MCF 10A (cell line): ENCODE measurements around the gene PBOV1. TPM values are rescaled to one million over a fixed set of nuclear protein-coding genes. Genes with fewer than 3 reads are reported as not detected.

Experiments used
- BruUV-seq: library from RNA; stranded (reverse); fragments of 400-500 nt; replicated peaks from 2 replicates; lab custom pipeline; 2021; lab: Mats Ljungman, UMichigan
- CTCF ChIA-PET: fragments of 300-600 bp; sonication (Branson Sonifier 250); formaldehyde crosslinking; extraction: SDS; loops from one replicate; lab custom pipeline; 2021; ENCODE audit warnings: antibody characterized with exemption, inconsistent platforms; lab: Yijun Ruan, JAX
- POLR2A ChIA-PET: fragments of 300-600, 350-650 bp; sonication (Branson Sonifier 250); formaldehyde crosslinking; extraction: SDS; loops from one replicate; lab custom pipeline; 2020; ENCODE audit warnings: antibody characterized with exemption, inconsistent platforms; lab: Yijun Ruan, JAX
- DNase-seq: peaks from one replicate; pipeline ENCODE4 v3.0.0-alpha.2; 2018; ENCODE audit not compliant: unreplicated experiment
- H3K27ac Mint-ChIP-seq: one replicate; pipeline ENCODE4 v1.8.0; 2022; ENCODE audit warnings: mild to moderate bottlenecking, low read depth, mixed read lengths; ENCODE audit not compliant: unreplicated experiment
- H3K27me3 Mint-ChIP-seq: one replicate; pipeline ENCODE4 v1.8.0; 2022; ENCODE audit warnings: mixed read lengths; ENCODE audit not compliant: insufficient read depth, unreplicated experiment
- H3K36me3 Mint-ChIP-seq: one replicate; pipeline ENCODE4 v1.8.0; 2022; ENCODE audit warnings: mild to moderate bottlenecking, moderate library complexity, mixed read lengths; ENCODE audit not compliant: insufficient read depth, unreplicated experiment
- H3K4me1 Mint-ChIP-seq: one replicate; pipeline ENCODE4 v1.8.0; 2022; ENCODE audit warnings: mixed read lengths; ENCODE audit not compliant: insufficient read depth, unreplicated experiment
- H3K4me3 Mint-ChIP-seq: one replicate; pipeline ENCODE4 v1.8.0; 2022; ENCODE audit warnings: mild to moderate bottlenecking, moderate library complexity, mixed read lengths; ENCODE audit not compliant: unreplicated experiment
- H3K9me3 Mint-ChIP-seq: one replicate; pipeline ENCODE4 v1.8.0; 2022; ENCODE audit warnings: mixed read lengths; ENCODE audit not compliant: unreplicated experiment
- CTCF ChIP-seq: fragments of 200-600 bp; IDR thresholded peaks from one replicate; pipeline ENCODE4 v1.8.0; 2022; ENCODE audit warnings: antibody characterized with exemption, mild to moderate bottlenecking; ENCODE audit not compliant: unreplicated experiment
- intact Hi-C: fragments of 100-400 bp; cut with micrococcal nuclease; formaldehyde crosslinking; loops from 2 replicates; pipeline ENCODE4 v1.14.1; 2022
- total RNA-seq: library from RNA; stranded (reverse); gene quantifications from 2 replicates; pipeline ENCODE4 v1.2.3, GENCODE V29; 2022

Gene PBOV1
- total RNA-seq, 1 experiment from 2014 or later: not detected

- no TSS peak for BruUV-seq
- POLR2A ChIA-PET: no interaction called here
- DNase-seq: no peak
- CTCF ChIA-PET: interaction anchor here (0.7 to 1.1 kb wide), 2 partner anchors 12 to 44 kb away, joined by 3 to 4 read pairs; no protein-coding TSS in a partner anchor
- H3K4me1 Mint-ChIP-seq: no peaks in the 10 kb centered on the region
- intact Hi-C loops: no loop called here
- H3K27me3 Mint-ChIP-seq: no peaks in the 10 kb centered on the region
- H3K36me3 Mint-ChIP-seq: no peaks in the 10 kb centered on the region
- no peak for TF ChIP-seq CTCF
- H3K27ac Mint-ChIP-seq: no peak overlapping the region
- H3K9me3 Mint-ChIP-seq: no peaks in the 10 kb centered on the region
- H3K4me3 Mint-ChIP-seq: no peak overlapping the region
These were observed 30.6 kb upstream of the PBOV1 start for GRCh38 chr6:138248878-138249277.

GRCh38 chr6:138248011-138248410 lies 29.7 kb upstream of the PBOV1 start:
- Mint-ChIP-seq H3K27me3 (no peaks in the 10 kb centered on the region), H3K27ac (no peak overlapping the region), H3K36me3 (no peaks in the 10 kb centered on the region), H3K4me1 (peaks cover 6% of the 10 kb centered on the region), H3K4me3 (no peak overlapping the region), H3K9me3 (no peaks in the 10 kb centered on the region)
- intact Hi-C loops: no loop called here
- no peak for DNase-seq
- BruUV-seq: no TSS peak
- POLR2A ChIA-PET: no interaction called here
- CTCF ChIA-PET: interaction anchor here (0.6 to 0.7 kb wide), 2 partner anchors 22 to 43 kb away, joined by 3 read pairs; no protein-coding TSS in a partner anchor
- TF ChIP-seq CTCF: no peak

GRCh38 chr6:138246650-138247440 lies 28.6 kb upstream of the PBOV1 start:
- Mint-ChIP-seq H3K9me3 (no peaks in the 10 kb centered on the region), H3K36me3 (no peaks in the 10 kb centered on the region), H3K4me1 (peaks cover 6% of the 10 kb centered on the region), H3K27ac (no peak overlapping the region), H3K27me3 (no peaks in the 10 kb centered on the region), H3K4me3 (no peak overlapping the region)
- no TSS peak for BruUV-seq
- intact Hi-C loops: no loop called here
- ChIA-PET POLR2A (no interaction called here), CTCF (interaction anchor here (0.6 kb wide), 1 partner anchor 39 kb away, joined by 3 read pairs; no protein-coding TSS in a partner anchor)
- DNase-seq: no peak
- no peak for TF ChIP-seq CTCF

GRCh38 chr6:138245751-138246150 lies 27.5 kb upstream of the PBOV1 start:
- ChIA-PET POLR2A (no interaction called here), CTCF (interaction anchor here (0.6 kb wide), 1 partner anchor 40 kb away, joined by 3 read pairs; no protein-coding TSS in a partner anchor)
- DNase-seq: no peak
- peaks cover 6% of the 10 kb centered on the region for H3K4me1 Mint-ChIP-seq
- H3K36me3 Mint-ChIP-seq: no peaks in the 10 kb centered on the region
- H3K27ac Mint-ChIP-seq: no peak overlapping the region
- no peak for TF ChIP-seq CTCF
- H3K9me3 Mint-ChIP-seq: no peaks in the 10 kb centered on the region
- no peak overlapping the region for H3K4me3 Mint-ChIP-seq
- intact Hi-C loops: no loop called here
- no TSS peak for BruUV-seq
- H3K27me3 Mint-ChIP-seq: no peaks in the 10 kb centered on the region
